CD8-positive, alpha-beta memory T cell (primary cell): ENCODE measurements around the gene ARPP21. TPM values are rescaled to one million over a fixed set of nuclear protein-coding genes. Genes with fewer than 3 reads are reported as not detected.

Source experiments
- CTCF ChIA-PET: fragments of 350-600 bp; sonication (Branson Sonifier 250); formaldehyde crosslinking; loops from one replicate; lab custom pipeline; 2021; ENCODE audit warnings: antibody characterized with exemption; lab: Charles Lee
- POLR2A ChIA-PET: fragments of 350-600 bp; sonication (Branson Sonifier 250); formaldehyde crosslinking; loops from one replicate; lab custom pipeline; 2021; ENCODE audit warnings: antibody characterized with exemption; lab: Charles Lee
- DNase-seq, 5 donors: peaks; one replicate each; pipeline versions ENCODE4 v3.0.0 to v3.0.0-alpha.2; 2020 to 2022; ENCODE audit warnings: mixed read lengths in 1 of 5
- H3K27ac ChIP-seq: one replicate; pipeline ENCODE4 v1.7.0; 2013; ENCODE audit warnings: low read depth, mild to moderate bottlenecking, low read length, moderate library complexity
- H3K27me3 ChIP-seq: 2 replicates; pipeline ENCODE4 v1.7.0; 2013; ENCODE audit warnings: low read length, mild to moderate bottlenecking; ENCODE audit not compliant: insufficient read depth, poor library complexity, severe bottlenecking
- H3K36me3 ChIP-seq: 2 replicates; pipeline ENCODE4 v1.7.0; 2013; ENCODE audit warnings: mild to moderate bottlenecking, low read length, moderate library complexity; ENCODE audit not compliant: insufficient read depth
- H3K4me1 ChIP-seq: 2 replicates; pipeline ENCODE4 v1.7.0; 2013; ENCODE audit warnings: mild to moderate bottlenecking, low read length, moderate library complexity; ENCODE audit not compliant: insufficient read depth
- H3K4me3 ChIP-seq: 2 replicates; pipeline ENCODE4 v1.7.0; 2013; ENCODE audit warnings: mild to moderate bottlenecking, low read length
- H3K9me3 ChIP-seq: 2 replicates; pipeline ENCODE4 v1.7.0; 2013; ENCODE audit warnings: mild to moderate bottlenecking, low read length
- H3K27ac Mint-ChIP-seq, 8 donors: one replicate each; pipeline ENCODE4 v1.8.0; 2020 to 2021; ENCODE audit warnings: mixed read lengths in 8 of 8, mild to moderate bottlenecking in 6 of 8, inconsistent platforms in 3 of 8, moderate library complexity in 3 of 8
- H3K27me3 Mint-ChIP-seq, 2 donors: one replicate each; pipeline ENCODE4 v1.8.0; 2020 to 2021; ENCODE audit warnings: mixed read lengths in 2 of 2, mild to moderate bottlenecking in 1 of 2, moderate library complexity in 1 of 2
- H3K36me3 Mint-ChIP-seq, 3 donors: one replicate each; pipeline ENCODE4 v1.8.0; 2020 to 2021; ENCODE audit warnings: mixed read lengths in 3 of 3, inconsistent platforms in 1 of 3, mild to moderate bottlenecking in 1 of 3
- H3K4me1 Mint-ChIP-seq, 3 donors: one replicate each; pipeline ENCODE4 v1.8.0; 2020 to 2021; ENCODE audit warnings: mixed read lengths in 3 of 3, inconsistent platforms in 1 of 3, mild to moderate bottlenecking in 1 of 3
- H3K4me3 Mint-ChIP-seq, 7 donors: one replicate each; pipeline ENCODE4 v1.8.0; 2020 to 2021; ENCODE audit warnings: mixed read lengths in 7 of 7, mild to moderate bottlenecking in 6 of 7, moderate library complexity in 4 of 7, inconsistent platforms in 2 of 7
- H3K9me3 Mint-ChIP-seq, 5 donors: one replicate each; pipeline ENCODE4 v1.8.0; 2020 to 2022; ENCODE audit warnings: mixed read lengths in 5 of 5, mild to moderate bottlenecking in 3 of 5, moderate library complexity in 2 of 5, inconsistent platforms in 1 of 5
- polyA plus RNA-seq: library from polyadenylated mRNA; unstranded; fragments of 300-500 nt; fragmentation: Illumina TruSeq; gene quantifications from one replicate; pipeline ENCODE4 v1.2.3, GENCODE V29; 2021
- total RNA-seq, 2 experiments: library from RNA; stranded (reverse); gene quantifications; one replicate each; pipeline ENCODE4 v1.2.3, GENCODE V29; 2021

Gene ARPP21
- total and polyA plus RNA-seq, 3 experiments from 2014 or later: not detected

DNA sequence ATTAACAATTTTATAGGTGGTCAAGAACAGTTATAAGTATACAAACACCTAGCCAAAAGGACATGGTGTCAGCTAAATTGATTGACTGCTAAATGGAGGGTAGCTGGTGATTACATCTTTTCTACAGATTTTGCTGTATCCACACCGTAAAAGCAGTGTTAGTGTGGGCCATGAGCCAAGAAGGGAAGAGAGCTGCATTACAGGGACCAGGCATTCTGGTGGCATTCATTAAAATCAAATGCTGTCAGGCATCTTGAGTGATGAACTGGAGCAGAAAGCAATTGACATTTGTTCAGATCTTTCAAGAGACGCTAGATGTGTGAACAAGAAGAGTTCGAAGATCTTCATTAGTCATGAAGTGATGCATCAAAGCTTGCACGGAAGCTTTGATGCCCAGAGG is 177.9 kb downstream of the ARPP21 start:
- Histone ChIP-seq H3K27me3 (no peaks in the 10 kb centered on the region), H3K4me1 (no peaks in the 10 kb centered on the region), H3K27ac (no peak overlapping the region), H3K36me3 (no peaks in the 10 kb centered on the region), H3K9me3 (no peaks in the 10 kb centered on the region), H3K4me3 (no peak overlapping the region)
- DNase-seq: no peak
- POLR2A ChIA-PET: no interaction called here
- no peaks in the 10 kb centered on the region for H3K27me3 Mint-ChIP-seq
- H3K9me3 Mint-ChIP-seq: peaks cover 0 to 12% (median 4%) of the 10 kb centered on the region in 5 donors
- no peak overlapping the region for H3K27ac Mint-ChIP-seq
- CTCF ChIA-PET: no interaction called here
- no peaks in the 10 kb centered on the region for H3K36me3 Mint-ChIP-seq
- no peaks in the 10 kb centered on the region for H3K4me1 Mint-ChIP-seq
- H3K4me3 Mint-ChIP-seq: no peak overlapping the region

DNA sequence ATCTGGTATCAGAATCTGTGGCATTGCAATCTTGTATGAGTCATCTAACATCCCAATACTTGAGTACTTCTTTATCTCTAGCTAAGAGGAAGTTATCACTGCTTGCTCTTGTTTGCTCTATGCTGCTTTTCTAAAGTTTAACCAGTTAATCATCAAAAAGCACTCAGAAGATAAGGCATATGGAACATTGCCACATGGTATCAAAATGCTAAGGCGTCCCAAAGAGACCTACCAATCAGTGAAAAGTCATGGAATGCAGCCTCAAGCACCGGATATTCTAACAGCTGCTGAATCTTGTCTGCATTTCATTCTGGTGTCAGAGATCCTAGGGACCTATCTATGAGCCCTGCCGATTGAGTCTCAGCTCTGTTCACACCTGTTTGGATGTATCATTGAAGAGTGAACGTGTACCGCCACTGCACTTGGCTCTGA is 192.8 kb downstream of the ARPP21 start:
- H3K27me3 Mint-ChIP-seq: no peaks in the 10 kb centered on the region
- no peak overlapping the region for H3K27ac Mint-ChIP-seq
- H3K36me3 Mint-ChIP-seq: no peaks in the 10 kb centered on the region
- Histone ChIP-seq H3K36me3 (no peaks in the 10 kb centered on the region), H3K27me3 (no peaks in the 10 kb centered on the region), H3K4me1 (no peaks in the 10 kb centered on the region), H3K4me3 (no peak overlapping the region), H3K27ac (no peak overlapping the region), H3K9me3 (no peaks in the 10 kb centered on the region)
- POLR2A ChIA-PET: no interaction called here
- H3K4me3 Mint-ChIP-seq: no peak overlapping the region
- CTCF ChIA-PET: no interaction called here
- no peaks in the 10 kb centered on the region for H3K4me1 Mint-ChIP-seq
- peaks cover 0 to 12% (median 5%) of the 10 kb centered on the region in 5 donors for H3K9me3 Mint-ChIP-seq
- no peak for DNase-seq
